K562 treated with DMSO at 1 percent for 24 hours (cell line): Measurements from ENCODE around the gene PIGK. TPM values are rescaled to one million over a fixed set of nuclear protein-coding genes. Genes with fewer than 3 reads are reported as not detected.

Experiments
- total RNA-seq: library from RNA; unstranded; fragments of 300-600 nt; gene quantifications from 2 replicates; pipeline ENCODE4 v1.2.3, GENCODE V29; 2022; ENCODE audit warnings: low read depth; ENCODE audit not compliant: insufficient read depth

PIGK gene
- 13.1 and 14.7 TPM in 2 replicates for total RNA-seq

DNA sequence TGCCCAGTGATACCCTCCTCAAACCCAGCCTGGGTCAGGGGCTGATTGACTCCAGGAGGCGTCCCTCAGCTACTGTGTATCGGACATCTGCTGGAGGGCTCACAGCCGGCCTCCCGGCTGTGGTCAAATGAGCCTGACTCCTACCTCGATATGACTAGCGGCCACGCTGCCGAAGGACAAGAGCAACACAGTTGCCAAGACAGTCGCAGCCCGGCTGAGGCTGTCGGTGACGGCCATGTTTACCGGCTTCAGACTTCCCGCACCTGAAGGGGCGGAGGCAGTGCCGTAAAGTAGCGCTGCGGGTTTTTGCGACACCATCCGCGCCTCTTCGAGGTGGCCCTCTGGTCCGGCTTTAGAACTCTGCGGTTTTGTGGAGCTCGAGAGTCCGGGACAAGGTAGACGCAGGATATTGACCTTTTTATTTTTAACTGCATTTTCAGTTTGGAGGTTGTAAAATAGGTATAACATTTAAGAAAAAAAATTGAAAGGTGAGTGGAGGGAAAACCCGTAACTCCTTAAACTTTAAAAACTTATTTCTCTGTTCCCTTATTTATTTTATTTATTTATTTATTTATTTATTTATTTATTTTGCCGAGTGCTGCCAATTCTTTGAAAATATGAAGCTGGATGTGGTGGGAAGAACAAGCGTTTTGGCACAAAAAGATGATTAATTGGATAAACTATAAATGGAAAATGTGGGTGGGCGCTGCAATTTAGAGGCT lies at the start of gene PIGK:
TSS of gene PIGK (minus strand) at position 265 of the 722 bp plus-strand sequence. CDS start at position 237, 28 bp downstream.

Other genes with a start within 250 kb of the PIGK start
- not detected in 2 replicates for gene AK5, start 62.6 kb upstream of the PIGK start, total RNA-seq